GM12878 (cell line): Measurements from ENCODE around the gene PTPRN2.

Experiments used
- HDAC2 ChIP-seq: fragments of 200-600 bp; sonication (generic); IDR thresholded peaks from 2 replicates; pipeline ENCODE4 v1.6.1; 2017
- NR2C2 ChIP-seq: IDR thresholded peaks from 2 replicates; pipeline ENCODE4 v1.6.1; 2011; ENCODE audit warnings: borderline replicate concordance, low read depth; ENCODE audit not compliant: control insufficient read depth, insufficient read length
- POLR2A ChIP-seq: IDR thresholded peaks from 2 replicates; pipeline ENCODE4 v1.6.1; 2011; ENCODE audit warnings: low read depth, mild to moderate bottlenecking, low read length
- SP1 ChIP-seq: IDR thresholded peaks from one replicate; pipeline ENCODE4 v1.6.1; 2011; ENCODE audit warnings: low read depth, low read length
- ZNF207 ChIP-seq: fragments of 450-650 bp; IDR thresholded peaks from 2 replicates; pipeline ENCODE4 v1.6.1; 2014; ENCODE audit warnings: antibody characterized with exemption, mild to moderate bottlenecking, borderline replicate concordance
- TF ChIP-seq, protein P1 (sequence below), 3 experiments: IDR thresholded peaks in 2 of 3; conservative IDR thresholded peaks in 1 of 3; 2 replicates each; pipeline ENCODE4 v1.5.1; 2011; ENCODE audit warnings: low read depth in 3 of 3, low read length in 3 of 3, mild to moderate bottlenecking in 3 of 3, control low read depth in 2 of 3, moderate library complexity in 2 of 3, inconsistent platforms in 1 of 3, mixed read lengths in 1 of 3; ENCODE audit not compliant: control insufficient read depth in 2 of 3, insufficient read depth in 1 of 3; ENCODE audit errors: extremely low read depth in 1 of 3

DNA sequence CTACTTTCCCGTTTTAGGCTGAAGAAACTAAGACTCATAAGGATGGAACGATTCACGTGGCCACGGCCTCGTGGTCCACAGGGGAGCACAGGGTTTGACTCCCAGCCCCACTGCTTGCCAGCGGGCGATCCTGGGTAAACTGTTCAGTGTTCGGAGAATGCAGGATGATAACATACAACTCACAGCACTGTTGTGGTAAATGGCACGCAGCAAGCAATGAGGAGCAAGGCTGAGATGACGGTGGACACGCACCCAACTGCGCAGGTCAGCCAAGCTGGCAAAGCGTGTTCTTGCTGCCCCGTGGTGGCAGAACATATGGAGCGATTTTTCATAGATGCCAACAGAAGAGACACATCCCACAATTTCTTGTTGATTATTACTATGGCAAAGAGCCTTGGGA, 978.1 kb downstream of the PTPRN2 start:
- TF ChIP-seq POLR2A = no peak
- no peak for TF ChIP-seq HDAC2
- TF ChIP-seq, protein P1, sequence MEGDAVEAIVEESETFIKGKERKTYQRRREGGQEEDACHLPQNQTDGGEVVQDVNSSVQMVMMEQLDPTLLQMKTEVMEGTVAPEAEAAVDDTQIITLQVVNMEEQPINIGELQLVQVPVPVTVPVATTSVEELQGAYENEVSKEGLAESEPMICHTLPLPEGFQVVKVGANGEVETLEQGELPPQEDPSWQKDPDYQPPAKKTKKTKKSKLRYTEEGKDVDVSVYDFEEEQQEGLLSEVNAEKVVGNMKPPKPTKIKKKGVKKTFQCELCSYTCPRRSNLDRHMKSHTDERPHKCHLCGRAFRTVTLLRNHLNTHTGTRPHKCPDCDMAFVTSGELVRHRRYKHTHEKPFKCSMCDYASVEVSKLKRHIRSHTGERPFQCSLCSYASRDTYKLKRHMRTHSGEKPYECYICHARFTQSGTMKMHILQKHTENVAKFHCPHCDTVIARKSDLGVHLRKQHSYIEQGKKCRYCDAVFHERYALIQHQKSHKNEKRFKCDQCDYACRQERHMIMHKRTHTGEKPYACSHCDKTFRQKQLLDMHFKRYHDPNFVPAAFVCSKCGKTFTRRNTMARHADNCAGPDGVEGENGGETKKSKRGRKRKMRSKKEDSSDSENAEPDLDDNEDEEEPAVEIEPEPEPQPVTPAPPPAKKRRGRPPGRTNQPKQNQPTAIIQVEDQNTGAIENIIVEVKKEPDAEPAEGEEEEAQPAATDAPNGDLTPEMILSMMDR (IDR thresholded peaks at IDR 0.05 in 2 of 3, conservative IDR thresholded peaks at IDR 0.05 in 1 of 3; ENCODE audit: control insufficient read depth in 2 of 3, extremely low read depth in 1 of 3, insufficient read depth in 1 of 3, low read depth in 3 of 3, low read length in 3 of 3) = no peak
- TF ChIP-seq NR2C2 = no peak
- TF ChIP-seq SP1 = no peak
- no peak for TF ChIP-seq ZNF207
